Measurements from ENCODE around the gene GSTO1.

GRCh38 chr10:104300736-104301292 is 46.1 kb downstream of the GSTO1 start:
- TF ChIP-seq CTCF (IDR thresholded peaks at IDR 0.05) (no peak), POLR2A (IDR thresholded peaks at IDR 0.05) (no peak)

All from adrenal gland (tissue), 5 donors.